ENCODE results near the gene ADAMTS17.

Gene ADAMTS17

GRCh38 chr15:100121285-100121684 lies 220.5 kb downstream of the ADAMTS17 start:
- TF ChIP-seq TEAD4 (IDR thresholded peaks at IDR 0.05), result no peak

GRCh38 chr15:100120111-100120510 lies 221.7 kb downstream of the ADAMTS17 start:
- TF ChIP-seq TCF12 (IDR thresholded peaks at IDR 0.05; ENCODE audit: low read depth), result no peak
- TF ChIP-seq RAD21 (IDR thresholded peaks at IDR 0.05; ENCODE audit: low read depth), result no peak

- TF ChIP-seq RAD21 (IDR thresholded peaks at IDR 0.05; ENCODE audit: low read depth), result no peak
- no peak for TF ChIP-seq REST (IDR thresholded peaks at IDR 0.05; ENCODE audit: low read depth)
- no peak for TF ChIP-seq YY1 (IDR thresholded peaks at IDR 0.05; ENCODE audit: low read depth)
- TF ChIP-seq CEBPB (IDR thresholded peaks at IDR 0.05), result no peak
- no peak for TF ChIP-seq EP300 (IDR thresholded peaks at IDR 0.05; ENCODE audit: borderline replicate concordance)
- no peak for TF ChIP-seq TCF12 (IDR thresholded peaks at IDR 0.05; ENCODE audit: low read depth)
- no peak for TF ChIP-seq TAF1 (IDR thresholded peaks at IDR 0.05; ENCODE audit: low read depth)
- no peak for TF ChIP-seq EGR1 (IDR thresholded peaks at IDR 0.05)
- TF ChIP-seq NFIC (IDR thresholded peaks at IDR 0.05), result no peak
- no peak for TF ChIP-seq ZBTB7A (IDR thresholded peaks at IDR 0.05; ENCODE audit: low read depth)
- no peak for TF ChIP-seq USF1 (IDR thresholded peaks at IDR 0.05)
- no peak for TF ChIP-seq FOXM1 (IDR thresholded peaks at IDR 0.05; ENCODE audit: borderline replicate concordance, low read depth)
- TF ChIP-seq MAX (IDR thresholded peaks at IDR 0.05), result no peak
Measured at GRCh38 chr15:100118546-100118945, 223.2 kb downstream of the ADAMTS17 start.

GRCh38 chr15:100116416-100117190 lies 225.2 kb downstream of the ADAMTS17 start:
- TF ChIP-seq REST (IDR thresholded peaks at IDR 0.05; ENCODE audit: low read depth), result no peak

- TF ChIP-seq EGR1 (IDR thresholded peaks at IDR 0.05) (no peak), TEAD4 (IDR thresholded peaks at IDR 0.05) (no peak), FOXM1 (IDR thresholded peaks at IDR 0.05; ENCODE audit: borderline replicate concordance, low read depth) (no peak), TCF12 (IDR thresholded peaks at IDR 0.05; ENCODE audit: low read depth) (no peak), YY1 (IDR thresholded peaks at IDR 0.05; ENCODE audit: low read depth) (no peak), TAF1 (IDR thresholded peaks at IDR 0.05; ENCODE audit: low read depth) (no peak), NFIC (IDR thresholded peaks at IDR 0.05) (no peak), EP300 (IDR thresholded peaks at IDR 0.05; ENCODE audit: borderline replicate concordance) (no peak), CEBPB (IDR thresholded peaks at IDR 0.05) (no peak), REST (IDR thresholded peaks at IDR 0.05; ENCODE audit: low read depth) (no peak), RAD21 (IDR thresholded peaks at IDR 0.05; ENCODE audit: low read depth) (no peak), CREB1 (IDR thresholded peaks at IDR 0.05; ENCODE audit: low read depth) (no peak), ZBTB7A (IDR thresholded peaks at IDR 0.05; ENCODE audit: low read depth) (no peak), USF1 (IDR thresholded peaks at IDR 0.05) (no peak), MAX (IDR thresholded peaks at IDR 0.05) (no peak)
Measured at GRCh38 chr15:100115711-100116090, 226.1 kb downstream of the ADAMTS17 start.

Measured in Ishikawa (cell line).